ENCODE results near the gene ADRM1. TPM values are rescaled to one million over a fixed set of nuclear protein-coding genes. Genes with fewer than 3 reads are reported as not detected.

The ADRM1 gene
- total RNA-seq, 1 donor from 2014 or later: 52.3 TPM

- Histone ChIP-seq H3K27ac (no peak overlapping the region), H3K4me1 (no peaks in the 10 kb centered on the region), H3K36me3 (no peaks in the 10 kb centered on the region), H4K20me1 (ENCODE audit: low read depth) (no peaks in the 10 kb centered on the region), H3K4me2 (no peak overlapping the region), H3F3A (ENCODE audit: low read depth) (no peaks in the 10 kb centered on the region), H3K27me3 (no peaks in the 10 kb centered on the region), H3K9ac (no peak overlapping the region), H3K9me3 (ENCODE audit: low read depth) (no peaks in the 10 kb centered on the region), H3K4me3 (no peak overlapping the region), H2AFZ (replicated peaks) (no peak overlapping the region), H3K79me2 (ENCODE audit: low read depth) (no peaks in the 10 kb centered on the region)
- DNase-seq (ENCODE audit: low spot score): no peak
- TF ChIP-seq, protein P1, sequence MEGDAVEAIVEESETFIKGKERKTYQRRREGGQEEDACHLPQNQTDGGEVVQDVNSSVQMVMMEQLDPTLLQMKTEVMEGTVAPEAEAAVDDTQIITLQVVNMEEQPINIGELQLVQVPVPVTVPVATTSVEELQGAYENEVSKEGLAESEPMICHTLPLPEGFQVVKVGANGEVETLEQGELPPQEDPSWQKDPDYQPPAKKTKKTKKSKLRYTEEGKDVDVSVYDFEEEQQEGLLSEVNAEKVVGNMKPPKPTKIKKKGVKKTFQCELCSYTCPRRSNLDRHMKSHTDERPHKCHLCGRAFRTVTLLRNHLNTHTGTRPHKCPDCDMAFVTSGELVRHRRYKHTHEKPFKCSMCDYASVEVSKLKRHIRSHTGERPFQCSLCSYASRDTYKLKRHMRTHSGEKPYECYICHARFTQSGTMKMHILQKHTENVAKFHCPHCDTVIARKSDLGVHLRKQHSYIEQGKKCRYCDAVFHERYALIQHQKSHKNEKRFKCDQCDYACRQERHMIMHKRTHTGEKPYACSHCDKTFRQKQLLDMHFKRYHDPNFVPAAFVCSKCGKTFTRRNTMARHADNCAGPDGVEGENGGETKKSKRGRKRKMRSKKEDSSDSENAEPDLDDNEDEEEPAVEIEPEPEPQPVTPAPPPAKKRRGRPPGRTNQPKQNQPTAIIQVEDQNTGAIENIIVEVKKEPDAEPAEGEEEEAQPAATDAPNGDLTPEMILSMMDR (IDR thresholded peaks at IDR 0.05): no peak
- TF ChIP-seq EZH2phosphoT487 (IDR thresholded peaks at IDR 0.05) (no peak), EZH2 (IDR thresholded peaks at IDR 0.05) (no peak)
- H3K4me1 Mint-ChIP-seq: peaks cover 11% of the 10 kb centered on the region
- no peaks in the 10 kb centered on the region for H3K9me3 Mint-ChIP-seq
- H3K27ac Mint-ChIP-seq: no peak overlapping the region
- H3K4me3 Mint-ChIP-seq: no peak overlapping the region
- no peaks in the 10 kb centered on the region for H3K27me3 Mint-ChIP-seq (ENCODE audit: insufficient read depth, low read depth)
- H3K36me3 Mint-ChIP-seq: peaks cover 26% of the 10 kb centered on the region
Measured at GRCh38 chr20:62291251-62292066, 11.3 kb upstream of the ADRM1 start.

GRCh38 chr20:62292108-62292507, 10.7 kb upstream of the ADRM1 start:
- no peaks in the 10 kb centered on the region for H3K9me3 ChIP-seq (ENCODE audit: low read depth)
- no peak overlapping the region for H2AFZ ChIP-seq (replicated peaks)
- TF ChIP-seq, protein P1 (IDR thresholded peaks at IDR 0.05): no peak
- TF ChIP-seq EZH2 (IDR thresholded peaks at IDR 0.05) (no peak), EZH2phosphoT487 (IDR thresholded peaks at IDR 0.05) (no peak)
- Mint-ChIP-seq H3K27ac (no peak overlapping the region), H3K9me3 (no peaks in the 10 kb centered on the region), H3K36me3 (peaks cover 23% of the 10 kb centered on the region), H3K4me3 (no peak overlapping the region), H3K27me3 (ENCODE audit: insufficient read depth, low read depth) (no peaks in the 10 kb centered on the region), H3K4me1 (peaks cover 11% of the 10 kb centered on the region)
- H3K36me3 ChIP-seq: no peaks in the 10 kb centered on the region
- H3K79me2 ChIP-seq (ENCODE audit: low read depth): no peaks in the 10 kb centered on the region
- H3K4me2 ChIP-seq: no peak overlapping the region
- no peaks in the 10 kb centered on the region for H4K20me1 ChIP-seq (ENCODE audit: low read depth)
- H3K4me1 ChIP-seq: no peaks in the 10 kb centered on the region
- no peaks in the 10 kb centered on the region for H3F3A ChIP-seq (ENCODE audit: low read depth)
- no peak overlapping the region for H3K4me3 ChIP-seq
- H3K9ac ChIP-seq: no peak overlapping the region
- no peak for DNase-seq (ENCODE audit: low spot score)
- H3K27me3 ChIP-seq: no peaks in the 10 kb centered on the region
- no peak overlapping the region for H3K27ac ChIP-seq

- no peak for TF ChIP-seq EZH2phosphoT487 (IDR thresholded peaks at IDR 0.05)
- TF ChIP-seq EZH2 (IDR thresholded peaks at IDR 0.05): no peak
- TF ChIP-seq, protein P1 (IDR thresholded peaks at IDR 0.05): no peak
- Mint-ChIP-seq H3K4me1 (peaks cover 11% of the 10 kb centered on the region), H3K27me3 (ENCODE audit: insufficient read depth, low read depth) (no peaks in the 10 kb centered on the region), H3K36me3 (peaks cover 23% of the 10 kb centered on the region), H3K4me3 (no peak overlapping the region), H3K9me3 (no peaks in the 10 kb centered on the region), H3K27ac (no peak overlapping the region)
- H3K4me3 ChIP-seq: no peak overlapping the region
- no peaks in the 10 kb centered on the region for H3K4me1 ChIP-seq
- no peak overlapping the region for H3K4me2 ChIP-seq
- H3K9ac ChIP-seq: no peak overlapping the region
- peak; percentile 20 for DNase-seq (ENCODE audit: low spot score)
- no peaks in the 10 kb centered on the region for H3K79me2 ChIP-seq (ENCODE audit: low read depth)
- no peaks in the 10 kb centered on the region for H3K9me3 ChIP-seq (ENCODE audit: low read depth)
- no peak overlapping the region for H2AFZ ChIP-seq (replicated peaks)
- no peaks in the 10 kb centered on the region for H3K27me3 ChIP-seq
- H3K27ac ChIP-seq: peak overlapping the region; percentile 63
- no peaks in the 10 kb centered on the region for H3K36me3 ChIP-seq
- H3F3A ChIP-seq (ENCODE audit: low read depth): no peaks in the 10 kb centered on the region
- peaks cover 4% of the 10 kb centered on the region for H4K20me1 ChIP-seq (ENCODE audit: low read depth)
Measured at GRCh38 chr20:62293111-62293784, 9.5 kb upstream of the ADRM1 start.

Measured in neural progenitor cell (in vitro differentiated cells).